A673 (cell line): Measurements from ENCODE around the gene ZSCAN5A. TPM values are rescaled to one million over a fixed set of nuclear protein-coding genes. Genes with fewer than 3 reads are reported as not detected.

ENCODE experiments used
- BruUV-seq: library from RNA; stranded (reverse); fragments of 400-500 nt; replicated peaks from 2 replicates; lab custom pipeline; 2021; lab: Mats Ljungman, UMichigan
- CTCF ChIA-PET: fragments of 300-600 bp; sonication (Branson Sonifier 250); formaldehyde crosslinking; loops from one replicate; lab custom pipeline; 2022; ENCODE audit warnings: antibody characterized with exemption; lab: Charles Lee
- POLR2A ChIA-PET: fragments of 300-600 bp; sonication (Branson Sonifier 250); formaldehyde crosslinking; loops from one replicate; lab custom pipeline; 2022; ENCODE audit warnings: antibody characterized with exemption; ENCODE audit not compliant: low non-redundant PET; lab: Charles Lee
- DNase-seq: peaks from one replicate; pipeline ENCODE4 v3.0.0-alpha.2; 2015; ENCODE audit warnings: low spot score
- H3K27ac ChIP-seq: fragments of 200-600 bp; sonication (generic); 2 replicates; pipeline ENCODE4 v1.5.1; 2016; ENCODE audit warnings: mixed run types, low read depth, mild to moderate bottlenecking, mixed read lengths, antibody characterized with exemption, low read length; ENCODE audit not compliant: poor library complexity, severe bottlenecking
- H3K27me3 ChIP-seq: fragments of 200-600 bp; sonication (generic); replicated peaks from 2 replicates; pipeline ENCODE4 v1.6.1; 2017; ENCODE audit warnings: mixed run types, low read depth, mild to moderate bottlenecking, mixed read lengths, antibody characterized with exemption, low read length; ENCODE audit not compliant: insufficient read depth, poor library complexity
- H3K36me3 ChIP-seq: fragments of 200-600 bp; sonication (generic); 2 replicates; pipeline ENCODE4 v1.6.1; 2016; ENCODE audit warnings: mixed run types, mild to moderate bottlenecking, mixed read lengths, antibody characterized with exemption, low read length; ENCODE audit not compliant: insufficient read depth, poor library complexity, severe bottlenecking
- H3K4me1 ChIP-seq: fragments of 200-600 bp; sonication (generic); 2 replicates; pipeline ENCODE4 v1.6.1; 2017; ENCODE audit warnings: mixed run types, mild to moderate bottlenecking, mixed read lengths, antibody characterized with exemption, low read length; ENCODE audit not compliant: insufficient read depth, poor library complexity, severe bottlenecking
- H3K4me3 ChIP-seq: fragments of 200-600 bp; sonication (generic); 2 replicates; pipeline ENCODE4 v1.5.1; 2016; ENCODE audit warnings: low read depth, mixed run types, mild to moderate bottlenecking, mixed read lengths, low read length; ENCODE audit not compliant: poor library complexity, severe bottlenecking
- H3K9me3 ChIP-seq: fragments of 200-600 bp; sonication (generic); 2 replicates; pipeline ENCODE4 v1.6.1; 2016; ENCODE audit warnings: mixed run types, low read depth, mild to moderate bottlenecking, mixed read lengths, antibody characterized with exemption, low read length; ENCODE audit not compliant: poor library complexity, severe bottlenecking
- EZH2 ChIP-seq: fragments of 200-600 bp; sonication (generic); IDR thresholded peaks from 2 replicates; pipeline ENCODE4 v1.6.1; 2017; ENCODE audit warnings: borderline replicate concordance, low read depth, mild to moderate bottlenecking, mixed read lengths, antibody characterized with exemption, low read length; ENCODE audit not compliant: poor library complexity, severe bottlenecking
- intact Hi-C: fragments of 100-400 bp; cut with micrococcal nuclease; formaldehyde crosslinking; loops from one replicate; pipeline ENCODE4 v1.10.0; 2022; ENCODE audit not compliant: unreplicated experiment
- total RNA-seq: library from RNA; stranded (reverse); gene quantifications from 2 replicates; pipeline ENCODE4 v1.2.3, GENCODE V29; 2021
- TF ChIP-seq, protein P1 (sequence below): fragments of 300-800, 200-600 bp; sonication (generic); conservative IDR thresholded peaks from 2 replicates; pipeline ENCODE4 v1.5.1; 2017; ENCODE audit warnings: low read depth, mild to moderate bottlenecking, antibody characterized with exemption, low read length, moderate library complexity, mixed read lengths

Gene ZSCAN5A
- total RNA-seq, 1 experiment from 2014 or later: 18.8 TPM

GRCh38 chr19:56301886-56302620, 12.6 kb downstream of the ZSCAN5A start:
- no peak overlapping the region for H3K4me3 ChIP-seq
- H3K27ac ChIP-seq: no peak overlapping the region
- ChIA-PET POLR2A (no interaction called here), CTCF (interaction anchor here (0.6 kb wide), 1 partner anchor 815 kb away, joined by 3 read pairs; no protein-coding TSS in a partner anchor)
- peak; percentile 14 for DNase-seq
- no peaks in the 10 kb centered on the region for H3K36me3 ChIP-seq
- TF ChIP-seq, protein P1, sequence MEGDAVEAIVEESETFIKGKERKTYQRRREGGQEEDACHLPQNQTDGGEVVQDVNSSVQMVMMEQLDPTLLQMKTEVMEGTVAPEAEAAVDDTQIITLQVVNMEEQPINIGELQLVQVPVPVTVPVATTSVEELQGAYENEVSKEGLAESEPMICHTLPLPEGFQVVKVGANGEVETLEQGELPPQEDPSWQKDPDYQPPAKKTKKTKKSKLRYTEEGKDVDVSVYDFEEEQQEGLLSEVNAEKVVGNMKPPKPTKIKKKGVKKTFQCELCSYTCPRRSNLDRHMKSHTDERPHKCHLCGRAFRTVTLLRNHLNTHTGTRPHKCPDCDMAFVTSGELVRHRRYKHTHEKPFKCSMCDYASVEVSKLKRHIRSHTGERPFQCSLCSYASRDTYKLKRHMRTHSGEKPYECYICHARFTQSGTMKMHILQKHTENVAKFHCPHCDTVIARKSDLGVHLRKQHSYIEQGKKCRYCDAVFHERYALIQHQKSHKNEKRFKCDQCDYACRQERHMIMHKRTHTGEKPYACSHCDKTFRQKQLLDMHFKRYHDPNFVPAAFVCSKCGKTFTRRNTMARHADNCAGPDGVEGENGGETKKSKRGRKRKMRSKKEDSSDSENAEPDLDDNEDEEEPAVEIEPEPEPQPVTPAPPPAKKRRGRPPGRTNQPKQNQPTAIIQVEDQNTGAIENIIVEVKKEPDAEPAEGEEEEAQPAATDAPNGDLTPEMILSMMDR: no peak
- TF ChIP-seq EZH2: no peak
- BruUV-seq: no TSS peak
- no peaks in the 10 kb centered on the region for H3K9me3 ChIP-seq
- intact Hi-C loops: no loop called here
- no peaks in the 10 kb centered on the region for H3K4me1 ChIP-seq
- H3K27me3 ChIP-seq: no peaks in the 10 kb centered on the region

DNA sequence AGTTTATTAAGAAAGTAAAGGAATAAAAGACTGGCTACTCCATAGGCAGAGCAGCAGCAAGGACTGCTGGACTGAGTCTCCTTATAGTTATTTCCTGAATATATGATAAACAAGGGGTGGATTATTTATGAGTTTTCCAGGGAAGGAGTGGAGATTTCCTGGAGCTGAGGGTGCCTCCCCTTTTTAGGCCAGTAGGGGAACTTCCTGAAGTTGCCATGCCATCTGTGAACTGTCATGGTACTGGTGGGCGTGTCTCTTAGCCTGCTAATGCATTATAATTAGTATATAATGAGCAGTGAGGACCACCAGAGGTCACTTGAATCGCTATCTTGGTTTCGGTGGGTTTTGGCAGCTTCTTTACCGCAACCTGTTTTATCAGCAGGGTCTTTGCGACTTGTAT, 13.5 kb downstream of the ZSCAN5A start:
- no peaks in the 10 kb centered on the region for H3K9me3 ChIP-seq
- BruUV-seq: no TSS peak
- TF ChIP-seq, protein P1: peak; percentile 21; the same call in 1 of the 2 replicates
- no peak for TF ChIP-seq EZH2
- no peak overlapping the region for H3K27ac ChIP-seq
- peak; percentile 30 for DNase-seq
- H3K4me3 ChIP-seq: no peak overlapping the region
- ChIA-PET CTCF (interaction anchor here (0.6 to 1.4 kb wide), 2 partner anchors 8 to 814 kb away, joined by 3 read pairs; no protein-coding TSS in a partner anchor), POLR2A (no interaction called here)
- H3K4me1 ChIP-seq: no peaks in the 10 kb centered on the region
- no peaks in the 10 kb centered on the region for H3K36me3 ChIP-seq
- no peaks in the 10 kb centered on the region for H3K27me3 ChIP-seq
- intact Hi-C loops: no loop called here

DNA sequence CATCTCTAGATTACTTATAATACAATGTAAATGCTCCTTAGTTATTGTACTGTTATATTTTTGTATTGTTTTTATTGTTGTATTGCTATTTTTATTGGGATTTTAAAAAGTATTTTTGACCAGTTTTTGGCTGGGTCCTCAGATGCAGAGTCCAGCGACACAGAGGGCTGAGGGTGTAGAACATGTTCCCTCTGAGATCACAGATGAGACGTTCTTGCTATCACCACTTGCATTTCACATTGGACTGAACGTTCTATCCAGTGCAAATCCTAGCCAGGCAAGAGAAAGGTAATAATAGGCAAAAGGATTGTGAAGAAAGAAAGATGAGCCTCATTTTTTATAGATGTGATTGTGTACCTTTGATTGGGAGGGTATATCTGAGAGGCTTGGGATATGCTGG, 15.0 kb downstream of the ZSCAN5A start:
- intact Hi-C loops: no loop called here
- Histone ChIP-seq H3K4me3 (no peak overlapping the region), H3K36me3 (no peaks in the 10 kb centered on the region), H3K27me3 (no peaks in the 10 kb centered on the region), H3K9me3 (no peaks in the 10 kb centered on the region), H3K4me1 (no peaks in the 10 kb centered on the region), H3K27ac (no peak overlapping the region)
- ChIA-PET POLR2A (no interaction called here), CTCF (interaction anchor here (0.7 kb wide), 1 partner anchor 10 kb away, joined by 3 read pairs; no protein-coding TSS in a partner anchor)
- TF ChIP-seq, protein P1: no peak
- no peak for TF ChIP-seq EZH2
- no peak for DNase-seq
- no TSS peak for BruUV-seq
